Body of pancreas (tissue), 4 donors: ENCODE results near the gene SRD5A1.

Source experiments
- POLR2A ChIP-seq, 3 donors: fragments of 450-650 bp; IDR thresholded peaks; one replicate each; pipeline ENCODE4 v1.6.1; 2016; ENCODE audit warnings: antibody characterized with exemption in 3 of 3, mild to moderate bottlenecking in 2 of 3
- TF ChIP-seq, protein P1 (sequence below), 7 experiments: fragments of 450-650 bp in 4 of 7; fragments of 200-600 bp in 3 of 7; sonication (generic) in 3 of 7; IDR thresholded peaks; one replicate each; pipeline ENCODE4 v1.5.1; 2016 to 2019; ENCODE audit warnings: antibody characterized with exemption in 7 of 7

DNA sequence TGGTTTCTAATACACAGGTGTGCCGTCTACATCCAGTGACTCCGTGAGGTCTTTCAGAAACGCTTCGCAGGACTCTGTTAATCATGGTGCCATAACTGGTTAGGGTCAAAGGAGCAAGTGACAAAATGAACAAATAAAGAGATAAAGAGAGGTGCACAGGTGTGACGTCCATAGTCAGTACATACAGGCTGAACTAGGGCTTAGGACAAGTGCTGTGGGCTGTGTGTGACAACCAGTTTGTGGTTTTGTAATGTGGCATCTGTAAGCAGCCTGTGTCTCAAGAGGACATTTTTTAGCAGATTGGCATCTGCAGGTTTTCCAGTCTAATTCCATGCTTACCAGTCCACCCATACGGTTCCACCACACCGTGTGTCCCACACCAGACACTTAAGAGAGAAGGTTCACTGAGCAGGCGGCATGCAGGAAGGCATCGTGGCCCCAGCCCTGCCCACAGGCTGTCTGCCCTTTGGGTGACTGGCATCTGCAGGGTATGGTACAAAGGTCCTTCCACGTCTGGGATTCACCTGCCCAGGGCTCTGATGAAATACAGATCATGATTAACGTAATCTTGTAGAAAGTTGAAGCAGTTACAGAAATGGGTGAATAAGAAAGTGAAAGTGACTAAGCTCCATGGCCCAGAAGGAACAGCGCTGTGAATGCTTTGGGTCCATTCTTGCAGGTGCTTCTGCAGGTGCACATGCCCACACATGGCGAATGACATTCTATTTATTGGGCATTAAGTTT is 26.9 kb downstream of the SRD5A1 start:
- TF ChIP-seq, protein P1, sequence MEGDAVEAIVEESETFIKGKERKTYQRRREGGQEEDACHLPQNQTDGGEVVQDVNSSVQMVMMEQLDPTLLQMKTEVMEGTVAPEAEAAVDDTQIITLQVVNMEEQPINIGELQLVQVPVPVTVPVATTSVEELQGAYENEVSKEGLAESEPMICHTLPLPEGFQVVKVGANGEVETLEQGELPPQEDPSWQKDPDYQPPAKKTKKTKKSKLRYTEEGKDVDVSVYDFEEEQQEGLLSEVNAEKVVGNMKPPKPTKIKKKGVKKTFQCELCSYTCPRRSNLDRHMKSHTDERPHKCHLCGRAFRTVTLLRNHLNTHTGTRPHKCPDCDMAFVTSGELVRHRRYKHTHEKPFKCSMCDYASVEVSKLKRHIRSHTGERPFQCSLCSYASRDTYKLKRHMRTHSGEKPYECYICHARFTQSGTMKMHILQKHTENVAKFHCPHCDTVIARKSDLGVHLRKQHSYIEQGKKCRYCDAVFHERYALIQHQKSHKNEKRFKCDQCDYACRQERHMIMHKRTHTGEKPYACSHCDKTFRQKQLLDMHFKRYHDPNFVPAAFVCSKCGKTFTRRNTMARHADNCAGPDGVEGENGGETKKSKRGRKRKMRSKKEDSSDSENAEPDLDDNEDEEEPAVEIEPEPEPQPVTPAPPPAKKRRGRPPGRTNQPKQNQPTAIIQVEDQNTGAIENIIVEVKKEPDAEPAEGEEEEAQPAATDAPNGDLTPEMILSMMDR (IDR thresholded peaks at IDR 0.05), result no peak
- TF ChIP-seq POLR2A (IDR thresholded peaks at IDR 0.05), result no peak
